ENCODE data around the gene PCLO.

Gene PCLO

GRCh38 chr7:83021032-83021431 is 141.7 kb downstream of the PCLO start:
- Histone ChIP-seq H3K4me3 (ENCODE audit: insufficient read depth, low read depth, low read length) (no peak overlapping the region), H3K27ac (ENCODE audit: insufficient read depth, low read depth, low read length, poor library complexity, severe bottlenecking) (no peak overlapping the region), H3K36me3 (ENCODE audit: control insufficient read depth, insufficient read depth, low read length) (no peaks in the 10 kb centered on the region), H3K9me3 (ENCODE audit: control insufficient read depth, low read length) (no peaks in the 10 kb centered on the region), H3K27me3 (ENCODE audit: control insufficient read depth, insufficient read depth, low read length, poor library complexity, severe bottlenecking) (no peaks in the 10 kb centered on the region), H3K4me1 (ENCODE audit: control insufficient read depth, insufficient read depth, low read length) (no peaks in the 10 kb centered on the region)
- 100% methylated on average over 1 of the region's 1 CpG for WGBS, 2 experiments

- Histone ChIP-seq H3K36me3 (ENCODE audit: control insufficient read depth, insufficient read depth, low read length) (no peaks in the 10 kb centered on the region), H3K4me1 (ENCODE audit: control insufficient read depth, insufficient read depth, low read length) (no peaks in the 10 kb centered on the region), H3K9me3 (ENCODE audit: control insufficient read depth, low read length) (no peaks in the 10 kb centered on the region), H3K27me3 (ENCODE audit: control insufficient read depth, insufficient read depth, low read length, poor library complexity, severe bottlenecking) (no peaks in the 10 kb centered on the region), H3K4me3 (ENCODE audit: insufficient read depth, low read depth, low read length) (no peak overlapping the region), H3K27ac (ENCODE audit: insufficient read depth, low read depth, low read length, poor library complexity, severe bottlenecking) (no peak overlapping the region)
- WGBS, 2 experiments, result 88 to 90% methylated on average over 1 of the region's 1 CpG
These were observed 142.5 kb downstream of the PCLO start for GRCh38 chr7:83020161-83020560.

- 91 to 93% methylated on average over 2 of the region's 2 CpGs for WGBS, 2 experiments
- Histone ChIP-seq H3K9me3 (ENCODE audit: control insufficient read depth, low read length) (no peaks in the 10 kb centered on the region), H3K36me3 (ENCODE audit: control insufficient read depth, insufficient read depth, low read length) (no peaks in the 10 kb centered on the region), H3K4me1 (ENCODE audit: control insufficient read depth, insufficient read depth, low read length) (no peaks in the 10 kb centered on the region), H3K4me3 (ENCODE audit: insufficient read depth, low read depth, low read length) (no peak overlapping the region), H3K27ac (ENCODE audit: insufficient read depth, low read depth, low read length, poor library complexity, severe bottlenecking) (no peak overlapping the region), H3K27me3 (ENCODE audit: control insufficient read depth, insufficient read depth, low read length, poor library complexity, severe bottlenecking) (no peaks in the 10 kb centered on the region)
These were observed 146.8 kb downstream of the PCLO start for GRCh38 chr7:83015916-83016315.

- Histone ChIP-seq H3K36me3 (ENCODE audit: control insufficient read depth, insufficient read depth, low read length) (no peaks in the 10 kb centered on the region), H3K27me3 (ENCODE audit: control insufficient read depth, insufficient read depth, low read length, poor library complexity, severe bottlenecking) (no peaks in the 10 kb centered on the region), H3K4me3 (ENCODE audit: insufficient read depth, low read depth, low read length) (no peak overlapping the region), H3K9me3 (ENCODE audit: control insufficient read depth, low read length) (no peaks in the 10 kb centered on the region), H3K4me1 (ENCODE audit: control insufficient read depth, insufficient read depth, low read length) (no peaks in the 10 kb centered on the region), H3K27ac (ENCODE audit: insufficient read depth, low read depth, low read length, poor library complexity, severe bottlenecking) (no peak overlapping the region)
- 93 to 100% methylated on average over 1 of the region's 1 CpG for WGBS, 2 experiments
These were observed 148.1 kb downstream of the PCLO start for GRCh38 chr7:83014546-83014945.

GRCh38 chr7:83011954-83012353 is 150.7 kb downstream of the PCLO start:
- Histone ChIP-seq H3K36me3 (ENCODE audit: control insufficient read depth, insufficient read depth, low read length) (no peaks in the 10 kb centered on the region), H3K9me3 (ENCODE audit: control insufficient read depth, low read length) (no peaks in the 10 kb centered on the region), H3K27ac (ENCODE audit: insufficient read depth, low read depth, low read length, poor library complexity, severe bottlenecking) (no peak overlapping the region), H3K4me3 (ENCODE audit: insufficient read depth, low read depth, low read length) (no peak overlapping the region), H3K4me1 (ENCODE audit: control insufficient read depth, insufficient read depth, low read length) (no peaks in the 10 kb centered on the region), H3K27me3 (ENCODE audit: control insufficient read depth, insufficient read depth, low read length, poor library complexity, severe bottlenecking) (no peaks in the 10 kb centered on the region)
- 95 to 100% methylated on average over 1 of the region's 1 CpG for WGBS, 2 experiments

GRCh38 chr7:83005410-83005809 is 157.3 kb downstream of the PCLO start:
- no peaks in the 10 kb centered on the region for H3K36me3 ChIP-seq (ENCODE audit: control insufficient read depth, insufficient read depth, low read length)
- no peaks in the 10 kb centered on the region for H3K4me1 ChIP-seq (ENCODE audit: control insufficient read depth, insufficient read depth, low read length)
- WGBS, 2 experiments, result 27% methylated on average over 1 of the region's 1 CpG
- no peak overlapping the region for H3K4me3 ChIP-seq (ENCODE audit: insufficient read depth, low read depth, low read length)
- H3K27ac ChIP-seq (ENCODE audit: insufficient read depth, low read depth, low read length, poor library complexity, severe bottlenecking), result no peak overlapping the region
- no peaks in the 10 kb centered on the region for H3K9me3 ChIP-seq (ENCODE audit: control insufficient read depth, low read length)
- H3K27me3 ChIP-seq (ENCODE audit: control insufficient read depth, insufficient read depth, low read length, poor library complexity, severe bottlenecking), result no peaks in the 10 kb centered on the region

- H3K4me3 ChIP-seq (ENCODE audit: insufficient read depth, low read depth, low read length), result no peak overlapping the region
- no peak overlapping the region for H3K27ac ChIP-seq (ENCODE audit: insufficient read depth, low read depth, low read length, poor library complexity, severe bottlenecking)
- 96 to 100% methylated on average over 3 of the region's 3 CpGs for WGBS, 2 experiments
- H3K9me3 ChIP-seq (ENCODE audit: control insufficient read depth, low read length), result peaks cover 2% of the 10 kb centered on the region
- no peaks in the 10 kb centered on the region for H3K4me1 ChIP-seq (ENCODE audit: control insufficient read depth, insufficient read depth, low read length)
- no peaks in the 10 kb centered on the region for H3K27me3 ChIP-seq (ENCODE audit: control insufficient read depth, insufficient read depth, low read length, poor library complexity, severe bottlenecking)
- H3K36me3 ChIP-seq (ENCODE audit: control insufficient read depth, insufficient read depth, low read length), result no peaks in the 10 kb centered on the region
These were observed 161.2 kb downstream of the PCLO start for GRCh38 chr7:83001362-83002040.

- H3K36me3 ChIP-seq (ENCODE audit: control insufficient read depth, insufficient read depth, low read length), result no peaks in the 10 kb centered on the region
- peak overlapping the region; percentile 27 for H3K27ac ChIP-seq (ENCODE audit: insufficient read depth, low read depth, low read length, poor library complexity, severe bottlenecking)
- H3K9me3 ChIP-seq (ENCODE audit: control insufficient read depth, low read length), result peaks cover 2% of the 10 kb centered on the region
- H3K4me1 ChIP-seq (ENCODE audit: control insufficient read depth, insufficient read depth, low read length), result no peaks in the 10 kb centered on the region
- no peak overlapping the region for H3K4me3 ChIP-seq (ENCODE audit: insufficient read depth, low read depth, low read length)
- no peaks in the 10 kb centered on the region for H3K27me3 ChIP-seq (ENCODE audit: control insufficient read depth, insufficient read depth, low read length, poor library complexity, severe bottlenecking)
These were observed 164.2 kb downstream of the PCLO start for GRCh38 chr7:82998436-82998835.

GRCh38 chr7:82985144-82985802 is 177.4 kb downstream of the PCLO start:
- WGBS, 2 experiments, result 82% methylated on average over 1 of the region's 2 CpGs; no CpG with 5 or more reads in 1 of the 2 experiments
- H3K9me3 ChIP-seq (ENCODE audit: control insufficient read depth, low read length), result no peaks in the 10 kb centered on the region

GRCh38 chr7:82980130-82980788 is 182.4 kb downstream of the PCLO start:
- no peaks in the 10 kb centered on the region for H3K4me1 ChIP-seq (ENCODE audit: control insufficient read depth, insufficient read depth, low read length)
- WGBS, 2 experiments, result 93 to 94% methylated on average over 4 of the region's 4 CpGs
- no peaks in the 10 kb centered on the region for H3K36me3 ChIP-seq (ENCODE audit: control insufficient read depth, insufficient read depth, low read length)
- no peak overlapping the region for H3K4me3 ChIP-seq (ENCODE audit: insufficient read depth, low read depth, low read length)
- no peak overlapping the region for H3K27ac ChIP-seq (ENCODE audit: insufficient read depth, low read depth, low read length, poor library complexity, severe bottlenecking)
- H3K9me3 ChIP-seq (ENCODE audit: control insufficient read depth, low read length), result no peaks in the 10 kb centered on the region
- H3K27me3 ChIP-seq (ENCODE audit: control insufficient read depth, insufficient read depth, low read length, poor library complexity, severe bottlenecking), result no peaks in the 10 kb centered on the region

More at GRCh38 chr7:82985144-82985802, 177.4 kb downstream of the PCLO start:
- no peak overlapping the region for H3K4me3 ChIP-seq (ENCODE audit: insufficient read depth, low read depth, low read length)
- no peaks in the 10 kb centered on the region for H3K36me3 ChIP-seq (ENCODE audit: control insufficient read depth, insufficient read depth, low read length)
- H3K4me1 ChIP-seq (ENCODE audit: control insufficient read depth, insufficient read depth, low read length), result no peaks in the 10 kb centered on the region
- H3K27me3 ChIP-seq (ENCODE audit: control insufficient read depth, insufficient read depth, low read length, poor library complexity, severe bottlenecking), result no peaks in the 10 kb centered on the region
- no peak overlapping the region for H3K27ac ChIP-seq (ENCODE audit: insufficient read depth, low read depth, low read length, poor library complexity, severe bottlenecking)
